SKM-1 treated with dmso at 0.1 percent for 144 hours (cell line): ENCODE results near the gene ADGRG2.
"Not testable (repeated sequence)": the region's sequence is repeated elsewhere in the genome, so short reads cannot be mapped to it uniquely, and the experiment has no call there.

Experiments
- DNase-seq: peaks from one replicate; lab custom pipeline; 2025; ENCODE audit not compliant: unreplicated experiment; lab: John Stamatoyannopoulos, UW

The ADGRG2 gene

GRCh38 chrX:19003756-19004155 is 118.5 kb downstream of the ADGRG2 start:
- no peak for DNase-seq

GRCh38 chrX:18998653-18999052 is 123.6 kb downstream of the ADGRG2 start:
- DNase-seq = no peak

GRCh38 chrX:18997916-18998315 is 124.4 kb downstream of the ADGRG2 start:
- DNase-seq = no peak

- no peak for DNase-seq
These were observed 125.7 kb downstream of the ADGRG2 start for GRCh38 chrX:18996536-18996935.

- DNase-seq = no peak
These were observed 127.0 kb downstream of the ADGRG2 start for GRCh38 chrX:18995221-18995620.

- no peak for DNase-seq
These were observed 127.6 kb downstream of the ADGRG2 start for GRCh38 chrX:18994713-18995112.

- DNase-seq = no peak
These were observed 129.4 kb downstream of the ADGRG2 start for GRCh38 chrX:18992829-18993228.

- peak; percentile 25 for DNase-seq
These were observed 137.2 kb downstream of the ADGRG2 start for GRCh38 chrX:18985186-18985435.

GRCh38 chrX:18984381-18985185 is 137.7 kb downstream of the ADGRG2 start:
- peak; percentile 58 for DNase-seq

- no peak for DNase-seq
These were observed 138.4 kb downstream of the ADGRG2 start, which contains the start of gene PHKA2 for GRCh38 chrX:18983666-18984380. Gene PHKA2, minus strand, starts transcription at chrX:18984114. Its CDS starts 182 bp downstream, at chrX:18983932.

GRCh38 chrX:18981124-18981807 is 141.0 kb downstream of the ADGRG2 start:
- DNase-seq = no peak

- not testable (repeated sequence) for DNase-seq
These were observed 142.0 kb downstream of the ADGRG2 start for GRCh38 chrX:18980262-18980661.

- DNase-seq = no peak
These were observed 147.3 kb downstream of the ADGRG2 start for GRCh38 chrX:18974993-18975392.

- no peak for DNase-seq
These were observed 148.6 kb downstream of the ADGRG2 start for GRCh38 chrX:18973527-18974192.

- no peak for DNase-seq
These were observed 150.8 kb downstream of the ADGRG2 start for GRCh38 chrX:18971506-18971905.

- DNase-seq = no peak
These were observed 151.8 kb downstream of the ADGRG2 start for GRCh38 chrX:18970465-18970864.

- no peak for DNase-seq
These were observed 155.6 kb downstream of the ADGRG2 start for GRCh38 chrX:18966624-18967023.

- no peak for DNase-seq
These were observed 157.4 kb downstream of the ADGRG2 start for GRCh38 chrX:18964901-18965300.

- DNase-seq = no peak
These were observed 158.2 kb downstream of the ADGRG2 start for GRCh38 chrX:18964026-18964425.

GRCh38 chrX:18962329-18962728 is 159.9 kb downstream of the ADGRG2 start:
- DNase-seq = no peak

GRCh38 chrX:18961686-18962085 is 160.6 kb downstream of the ADGRG2 start:
- peak; percentile 56 for DNase-seq
